ENCODE measurements around the gene DYSF. TPM values are rescaled to one million over a fixed set of nuclear protein-coding genes. Genes with fewer than 3 reads are reported as not detected.

Gene DYSF
- total RNA-seq, 1 donor from 2014 or later, result not detected

DNA sequence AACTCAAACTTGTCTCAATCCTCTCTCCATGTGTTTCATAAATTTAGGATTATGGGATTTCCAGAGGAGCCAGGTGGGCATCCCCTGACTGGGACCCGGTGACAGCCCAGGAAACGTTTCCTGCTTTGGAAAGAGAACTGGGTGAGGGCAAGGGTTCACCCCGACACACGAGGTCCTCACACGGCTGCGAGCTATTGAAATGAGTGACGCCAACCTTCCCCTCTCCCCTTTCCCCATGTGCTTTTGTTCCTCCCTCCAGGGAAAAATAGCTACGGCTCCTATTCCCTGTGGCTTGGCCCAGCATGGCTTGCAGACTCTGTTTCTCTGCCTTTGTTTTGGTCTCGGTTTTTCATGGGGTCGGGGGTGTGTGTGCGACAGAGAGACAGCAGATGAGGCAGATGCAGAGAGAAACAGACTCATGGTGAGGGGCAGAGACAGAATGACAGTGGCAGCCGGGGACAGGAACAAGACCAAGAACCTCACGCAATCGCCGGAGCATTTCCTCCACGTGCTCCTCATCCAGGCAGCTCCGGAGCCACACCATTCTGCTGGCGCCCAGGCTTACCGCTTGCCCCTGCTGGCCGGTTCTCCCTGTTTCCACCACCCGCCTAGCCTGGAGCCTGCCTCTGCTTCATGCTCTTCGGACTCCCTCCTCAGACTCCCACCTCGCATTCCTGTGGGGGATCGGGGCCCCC is 238.5 kb downstream of the DYSF start:
- no peak for DNase-seq (ENCODE audit: low spot score)
- intact Hi-C loops (cut with micrococcal nuclease), result no loop called here
- H3K27me3 Mint-ChIP-seq (ENCODE audit: low read depth), result no peaks in the 10 kb centered on the region
- no peak overlapping the region for H3K4me3 Mint-ChIP-seq (ENCODE audit: low read depth)
- H3K27ac Mint-ChIP-seq, result no peak overlapping the region
- H3K9me3 Mint-ChIP-seq, result no peaks in the 10 kb centered on the region
- H3K36me3 Mint-ChIP-seq (ENCODE audit: low read depth), result no peaks in the 10 kb centered on the region
- no peaks in the 10 kb centered on the region for H3K4me1 Mint-ChIP-seq (ENCODE audit: low read depth)

DNA sequence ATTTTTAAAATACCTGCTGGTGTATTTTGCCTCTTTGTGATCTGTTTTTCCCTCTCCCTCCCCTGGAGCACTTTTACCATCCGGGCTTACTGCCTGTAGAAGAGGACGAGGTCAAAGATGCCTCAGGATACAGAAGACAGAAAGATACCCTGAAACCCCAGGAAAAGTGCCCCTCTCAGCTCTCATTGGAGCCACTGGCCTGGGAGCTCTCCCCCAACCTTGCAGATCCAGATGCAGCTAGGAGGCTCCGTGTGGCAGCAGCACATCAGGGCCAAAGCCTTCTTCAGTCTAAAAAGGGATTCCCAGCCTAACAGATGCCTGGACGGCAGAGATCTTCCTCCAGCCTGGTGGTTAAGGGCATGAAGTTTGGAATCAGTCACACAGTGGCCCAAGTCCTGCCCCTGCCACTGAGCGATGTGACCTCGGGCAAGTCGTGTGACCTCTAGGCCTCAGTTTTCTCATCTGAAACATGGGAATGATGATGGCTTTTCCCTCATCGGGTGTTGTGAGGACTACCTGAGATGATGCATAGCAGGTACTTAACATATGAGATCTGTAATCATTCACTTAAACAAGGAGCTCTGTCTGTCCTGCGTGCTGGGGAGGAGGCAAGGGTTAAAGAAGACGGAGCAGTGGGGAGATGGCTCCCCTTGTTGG is 239.4 kb downstream of the DYSF start:
- H3K9me3 Mint-ChIP-seq, result no peaks in the 10 kb centered on the region
- intact Hi-C loops (cut with micrococcal nuclease), result no loop called here
- no peaks in the 10 kb centered on the region for H3K36me3 Mint-ChIP-seq (ENCODE audit: low read depth)
- no peak overlapping the region for H3K27ac Mint-ChIP-seq
- H3K4me1 Mint-ChIP-seq (ENCODE audit: low read depth), result no peaks in the 10 kb centered on the region
- H3K27me3 Mint-ChIP-seq (ENCODE audit: low read depth), result no peaks in the 10 kb centered on the region
- DNase-seq (ENCODE audit: low spot score), result no peak
- no peak overlapping the region for H3K4me3 Mint-ChIP-seq (ENCODE audit: low read depth)

DNA sequence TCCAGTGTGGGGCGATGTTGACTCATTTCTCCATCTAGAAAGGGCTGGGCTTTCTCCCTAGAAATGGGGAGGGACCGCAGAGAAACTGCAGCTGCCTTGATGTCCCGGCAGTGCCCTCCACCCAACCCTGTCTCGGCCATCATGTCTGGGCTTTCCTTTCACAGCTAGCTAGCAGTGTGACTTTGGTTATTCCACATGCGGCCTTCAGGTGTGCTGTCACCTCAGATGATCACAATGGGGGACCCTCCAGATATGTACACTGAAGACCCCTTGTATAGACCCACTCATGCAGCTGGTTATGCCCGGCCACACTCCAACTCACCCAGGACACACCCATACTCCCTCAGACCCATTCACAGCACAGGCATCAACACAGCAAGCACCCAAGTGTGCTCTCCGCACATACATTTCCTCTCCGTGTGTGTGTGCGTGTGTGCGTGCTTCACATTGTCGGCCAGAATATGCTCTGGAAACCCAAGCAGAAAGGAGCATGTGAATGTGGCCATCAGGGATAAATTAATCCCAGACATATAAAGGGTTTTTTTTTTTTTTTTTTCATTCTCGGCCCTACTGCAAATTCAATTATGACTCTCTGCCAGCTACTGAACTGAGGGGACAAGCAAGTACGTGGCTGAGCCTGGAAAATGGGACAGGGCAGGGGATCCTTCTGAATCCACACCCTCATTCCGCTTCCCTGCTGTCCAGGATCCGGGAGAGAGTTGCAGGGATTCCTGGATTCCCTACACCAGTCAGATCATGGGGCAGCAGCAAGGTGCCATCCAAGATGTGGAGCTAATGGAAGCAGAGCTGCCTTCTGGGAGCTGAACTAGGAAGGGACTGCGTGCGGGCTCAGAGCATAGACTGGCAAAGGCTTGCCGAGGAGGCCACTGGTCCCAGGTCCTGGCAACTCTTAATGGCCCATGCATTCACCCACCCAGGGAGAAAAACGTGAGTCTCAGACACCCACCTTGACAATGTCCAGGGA is 240.2 kb downstream of the DYSF start:
- Mint-ChIP-seq H3K4me1 (ENCODE audit: low read depth) (no peaks in the 10 kb centered on the region), H3K36me3 (ENCODE audit: low read depth) (no peaks in the 10 kb centered on the region), H3K27me3 (ENCODE audit: low read depth) (no peaks in the 10 kb centered on the region), H3K9me3 (no peaks in the 10 kb centered on the region), H3K27ac (no peak overlapping the region), H3K4me3 (ENCODE audit: low read depth) (no peak overlapping the region)
- no peak for DNase-seq (ENCODE audit: low spot score)
- intact Hi-C loops (cut with micrococcal nuclease), result no loop called here

DNA sequence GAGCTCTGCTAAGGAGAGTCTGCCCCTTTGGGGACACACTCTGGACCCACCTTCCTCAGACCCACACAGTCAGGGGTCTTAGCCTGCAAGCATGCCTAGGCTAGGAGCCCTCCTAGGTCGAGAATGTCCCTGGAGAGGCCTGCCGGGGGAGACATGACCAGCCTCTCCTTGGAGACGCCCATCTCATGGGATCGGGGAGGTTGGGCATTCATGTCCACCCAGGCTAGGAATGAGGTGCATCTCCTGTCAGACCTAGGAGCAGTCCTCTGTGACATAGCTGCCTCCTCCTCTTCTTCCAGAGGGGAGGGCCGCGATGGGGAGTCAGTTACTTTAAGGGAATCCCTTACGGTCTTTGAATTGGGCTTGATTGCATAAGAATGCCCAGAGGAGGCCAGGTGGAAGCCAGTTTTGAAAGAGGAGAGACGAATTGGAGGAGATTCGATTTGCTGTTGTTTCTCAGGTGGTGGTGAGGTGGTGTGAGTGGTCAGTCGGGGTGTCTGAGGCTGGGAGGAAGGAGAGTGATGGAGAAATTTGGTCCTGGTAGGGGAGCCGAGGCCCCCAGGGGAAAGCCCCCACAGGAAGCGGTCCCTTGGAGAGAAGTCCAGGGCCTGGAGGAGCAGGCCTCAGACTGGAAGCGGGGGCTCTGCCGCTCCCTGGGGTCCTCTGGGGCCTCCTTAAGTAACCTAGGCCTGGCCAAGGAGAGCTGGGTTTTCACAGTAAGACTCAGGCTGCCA is 241.3 kb downstream of the DYSF start:
- Mint-ChIP-seq H3K9me3 (no peaks in the 10 kb centered on the region), H3K27ac (no peak overlapping the region)

DNA sequence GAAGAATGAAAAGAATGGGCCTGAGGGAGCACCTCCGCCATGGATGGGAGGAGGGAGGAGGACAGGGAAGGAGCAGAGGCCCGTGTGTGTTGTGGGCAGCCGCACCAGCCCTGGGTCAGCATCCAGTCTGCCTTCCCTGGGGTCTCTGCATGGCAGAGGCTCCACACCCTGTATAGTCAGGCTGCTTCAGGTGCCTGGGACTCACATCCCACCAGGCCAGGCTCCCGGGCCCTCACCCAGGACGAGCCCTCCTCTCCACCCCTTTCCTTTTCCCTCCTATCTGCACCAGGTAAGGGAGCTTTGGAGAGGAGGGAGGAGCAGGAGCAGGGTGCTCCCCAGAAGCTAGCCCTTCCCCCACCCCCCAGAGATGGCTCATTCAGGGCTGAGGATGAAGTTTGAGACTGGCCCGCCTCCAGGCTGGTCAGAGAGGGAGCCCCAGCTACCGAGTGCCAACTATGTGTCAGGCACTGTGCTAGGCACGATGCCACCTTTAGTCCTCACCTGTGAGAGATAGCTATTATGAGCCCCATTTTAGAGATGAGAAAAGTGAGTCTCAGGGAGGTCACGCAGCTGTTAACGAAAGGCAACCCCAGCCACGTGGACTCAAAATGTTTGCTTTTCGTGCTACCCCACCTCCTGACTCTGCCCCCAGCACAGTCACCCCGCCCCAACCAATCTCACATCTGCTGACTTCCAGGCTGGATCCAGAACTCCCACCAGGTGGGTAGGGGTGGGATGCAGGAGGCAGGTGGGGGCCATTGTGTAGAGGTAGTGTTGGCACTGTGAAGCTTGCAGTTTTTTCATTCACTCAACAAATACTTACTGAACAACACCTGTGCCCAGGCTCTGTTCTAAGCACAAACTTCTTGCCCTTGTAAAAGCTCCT is 242.1 kb downstream of the DYSF start:
- H3K27ac Mint-ChIP-seq, result no peak overlapping the region
- no peaks in the 10 kb centered on the region for H3K9me3 Mint-ChIP-seq
- no peaks in the 10 kb centered on the region for H3K4me1 Mint-ChIP-seq (ENCODE audit: low read depth)
- no peaks in the 10 kb centered on the region for H3K27me3 Mint-ChIP-seq (ENCODE audit: low read depth)
- H3K36me3 Mint-ChIP-seq (ENCODE audit: low read depth), result no peaks in the 10 kb centered on the region
- H3K4me3 Mint-ChIP-seq (ENCODE audit: low read depth), result no peak overlapping the region
- intact Hi-C loops (cut with micrococcal nuclease), result no loop called here
- DNase-seq (ENCODE audit: low spot score), result no peak

More for the DNA sequence above, 241.3 kb downstream of the DYSF start:
- intact Hi-C loops (cut with micrococcal nuclease), result no loop called here
- DNase-seq (ENCODE audit: low spot score), result no peak
- H3K36me3 Mint-ChIP-seq (ENCODE audit: low read depth), result no peaks in the 10 kb centered on the region
- no peak overlapping the region for H3K4me3 Mint-ChIP-seq (ENCODE audit: low read depth)
- no peaks in the 10 kb centered on the region for H3K27me3 Mint-ChIP-seq (ENCODE audit: low read depth)
- no peaks in the 10 kb centered on the region for H3K4me1 Mint-ChIP-seq (ENCODE audit: low read depth)

DNA sequence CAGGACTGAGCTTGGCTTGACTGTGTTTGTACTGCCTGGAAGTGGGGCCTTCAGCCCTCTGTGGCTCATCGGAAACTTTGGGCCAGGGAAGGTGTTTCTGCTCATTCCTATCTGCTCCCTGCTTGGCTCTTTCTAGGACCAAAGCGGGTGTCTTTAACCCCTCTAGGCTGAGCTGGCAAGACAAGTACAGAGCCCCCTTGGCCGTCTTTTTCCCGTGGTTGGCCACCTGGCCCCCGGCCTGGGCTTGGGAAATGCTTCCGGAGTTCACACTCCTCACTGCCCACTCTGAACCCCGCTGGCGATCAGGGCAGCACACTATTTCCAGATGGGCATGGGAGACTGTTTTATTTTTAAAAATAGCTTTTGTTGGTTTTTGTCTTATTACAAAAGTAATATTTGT is 243.0 kb downstream of the DYSF start:
- H3K36me3 Mint-ChIP-seq (ENCODE audit: low read depth), result no peaks in the 10 kb centered on the region
- H3K27ac Mint-ChIP-seq, result no peak overlapping the region
- intact Hi-C loops (cut with micrococcal nuclease), result no loop called here
- no peak for DNase-seq (ENCODE audit: low spot score)
- no peaks in the 10 kb centered on the region for H3K27me3 Mint-ChIP-seq (ENCODE audit: low read depth)
- H3K4me1 Mint-ChIP-seq (ENCODE audit: low read depth), result no peaks in the 10 kb centered on the region
- no peaks in the 10 kb centered on the region for H3K9me3 Mint-ChIP-seq
- H3K4me3 Mint-ChIP-seq (ENCODE audit: low read depth), result no peak overlapping the region

DNA sequence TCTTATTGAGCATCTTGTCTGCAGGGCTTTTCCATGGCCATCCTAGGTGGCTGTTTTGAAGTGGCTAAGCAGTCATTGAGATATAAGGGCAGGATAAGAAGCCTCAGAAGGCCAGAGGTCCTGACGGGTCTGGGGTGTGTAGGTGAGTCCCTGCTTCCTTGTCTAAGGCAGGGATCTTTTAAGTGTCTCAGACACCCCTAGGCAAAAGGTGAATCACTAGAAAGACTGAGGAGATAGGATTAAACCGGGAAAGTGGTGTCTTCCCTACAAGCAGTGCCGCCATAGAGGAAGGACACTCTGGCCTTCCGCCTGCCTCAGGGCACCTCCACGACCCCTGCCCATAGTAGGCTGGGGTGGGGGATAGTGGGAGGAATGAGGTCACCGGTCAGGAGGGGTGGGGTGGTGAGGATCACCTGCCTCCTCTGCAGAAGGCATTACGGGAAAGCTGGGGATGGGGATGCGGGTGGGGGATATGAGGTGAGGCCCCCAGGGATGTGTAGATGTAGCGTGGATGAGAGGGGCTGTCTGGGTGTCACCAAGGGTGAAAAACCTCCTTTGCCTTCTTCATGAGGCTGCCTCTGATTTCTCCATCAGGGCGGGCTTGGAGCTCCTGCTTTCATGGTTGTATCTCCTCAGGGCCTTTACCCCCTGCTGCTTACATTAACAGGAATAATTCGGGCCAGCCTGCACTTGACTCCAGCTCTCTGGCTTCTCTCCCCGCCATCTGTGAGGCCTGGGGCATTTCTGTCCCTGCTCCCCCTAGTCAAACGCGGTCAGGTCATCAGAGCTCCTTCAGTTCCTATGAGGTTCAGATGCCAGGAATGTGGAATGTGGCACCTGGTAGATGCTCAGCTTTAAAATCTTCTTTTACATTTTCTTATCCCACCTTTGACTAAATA is 244.0 kb downstream of the DYSF start:
- H3K4me3 Mint-ChIP-seq (ENCODE audit: low read depth), result no peak overlapping the region
- no peak overlapping the region for H3K27ac Mint-ChIP-seq
- H3K4me1 Mint-ChIP-seq (ENCODE audit: low read depth), result no peaks in the 10 kb centered on the region
- DNase-seq (ENCODE audit: low spot score), result no peak
- no peaks in the 10 kb centered on the region for H3K36me3 Mint-ChIP-seq (ENCODE audit: low read depth)
- intact Hi-C loops (cut with micrococcal nuclease), result no loop called here
- no peaks in the 10 kb centered on the region for H3K27me3 Mint-ChIP-seq (ENCODE audit: low read depth)
- no peaks in the 10 kb centered on the region for H3K9me3 Mint-ChIP-seq

DNA sequence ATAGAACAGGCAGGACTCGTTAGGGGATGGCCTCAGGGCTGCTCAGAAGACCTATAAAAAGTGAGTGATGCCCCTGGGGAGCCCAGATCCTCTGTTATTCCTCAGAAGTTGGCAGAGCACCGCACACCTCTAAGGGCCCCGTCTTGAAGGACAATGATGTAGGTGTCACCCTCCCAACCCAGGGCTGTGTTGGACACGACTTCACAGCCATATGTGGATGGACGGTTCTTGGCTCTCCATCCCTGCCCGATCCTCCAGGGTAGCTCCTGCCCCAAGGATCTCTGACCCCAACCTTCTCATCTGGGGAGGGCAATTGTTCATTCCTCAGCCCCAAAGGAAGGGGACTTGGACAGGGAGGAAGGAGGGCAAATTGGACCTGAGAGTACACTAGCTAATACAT is 246.1 kb downstream of the DYSF start:
- intact Hi-C loops (cut with micrococcal nuclease), result no loop called here
- Mint-ChIP-seq H3K27ac (no peak overlapping the region), H3K36me3 (ENCODE audit: low read depth) (no peaks in the 10 kb centered on the region), H3K9me3 (no peaks in the 10 kb centered on the region), H3K4me1 (ENCODE audit: low read depth) (no peaks in the 10 kb centered on the region), H3K27me3 (ENCODE audit: low read depth) (no peaks in the 10 kb centered on the region), H3K4me3 (ENCODE audit: low read depth) (no peak overlapping the region)
- DNase-seq (ENCODE audit: low spot score), result no peak

DNA sequence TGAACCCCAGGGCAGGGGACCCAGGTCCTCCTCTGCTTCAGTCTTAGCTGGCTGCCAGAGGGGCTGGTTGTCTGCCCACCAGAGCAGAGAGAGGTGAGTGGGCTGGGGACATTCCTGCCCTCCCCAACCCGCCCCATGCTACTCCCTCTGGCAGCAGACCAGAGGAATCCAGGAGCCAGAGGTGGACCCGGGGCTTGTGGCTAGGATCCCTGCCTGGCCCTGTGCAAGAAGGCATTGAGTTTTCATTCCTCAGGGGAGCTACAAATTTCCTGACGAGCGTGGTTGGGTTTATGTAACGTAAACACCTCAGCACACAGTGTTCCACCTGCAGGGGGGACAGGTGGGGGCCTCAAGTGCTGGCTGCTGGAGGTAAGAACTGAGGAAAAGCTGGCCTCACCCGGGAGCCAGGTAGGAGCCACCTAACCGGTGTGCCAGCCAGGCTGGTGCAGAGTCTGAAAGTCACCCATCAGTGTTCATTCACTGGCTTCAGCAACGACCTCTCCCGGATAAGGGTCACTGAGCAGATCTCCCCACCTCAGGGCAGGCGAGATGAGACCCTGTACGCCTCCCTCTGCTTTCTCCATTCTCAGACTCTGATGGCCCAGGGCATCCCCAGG is 246.8 kb downstream of the DYSF start:
- DNase-seq (ENCODE audit: low spot score), result no peak
- no peak overlapping the region for H3K27ac Mint-ChIP-seq
- no peaks in the 10 kb centered on the region for H3K9me3 Mint-ChIP-seq
- intact Hi-C loops (cut with micrococcal nuclease), result no loop called here
- no peaks in the 10 kb centered on the region for H3K27me3 Mint-ChIP-seq (ENCODE audit: low read depth)
- H3K4me1 Mint-ChIP-seq (ENCODE audit: low read depth), result no peaks in the 10 kb centered on the region
- H3K36me3 Mint-ChIP-seq (ENCODE audit: low read depth), result no peaks in the 10 kb centered on the region
- H3K4me3 Mint-ChIP-seq (ENCODE audit: low read depth), result no peak overlapping the region

DNA sequence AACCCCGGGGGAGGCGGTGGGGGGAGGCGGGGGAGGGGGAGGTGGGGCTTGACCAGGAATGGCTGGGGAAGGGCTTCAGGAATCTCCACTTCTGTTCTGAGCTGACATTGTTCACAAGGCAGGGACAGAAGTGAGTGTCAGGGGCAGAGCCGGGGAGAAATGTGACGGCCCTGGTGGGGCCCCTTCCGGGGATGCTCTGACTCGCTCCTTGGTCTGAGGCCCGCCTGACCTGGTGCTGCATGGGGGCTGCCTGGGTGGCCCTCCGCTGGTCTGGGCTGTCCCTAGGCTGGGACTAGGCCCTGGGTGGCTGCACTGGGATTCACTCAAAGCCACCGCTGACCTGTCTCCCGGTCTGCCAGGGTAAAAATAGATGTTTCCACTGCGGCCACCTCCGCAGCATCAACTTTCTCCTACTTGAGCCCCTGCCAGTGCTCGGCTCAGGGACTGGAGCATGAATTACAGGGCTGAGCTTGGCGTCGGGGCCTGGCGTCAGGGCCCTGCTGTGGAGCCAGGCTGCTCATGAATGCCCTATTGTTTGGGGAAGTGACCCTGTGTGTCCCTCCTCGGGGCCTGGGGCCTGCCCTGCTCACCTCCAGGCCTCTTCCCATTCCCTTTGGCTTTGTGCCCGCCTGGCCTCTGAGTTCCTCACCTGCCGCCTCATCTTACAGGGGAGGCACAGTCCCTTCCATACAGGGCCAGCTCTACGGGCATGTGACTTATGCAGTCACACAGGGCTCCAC is 247.5 kb downstream of the DYSF start:
- H3K27me3 Mint-ChIP-seq (ENCODE audit: low read depth), result no peaks in the 10 kb centered on the region
- H3K36me3 Mint-ChIP-seq (ENCODE audit: low read depth), result no peaks in the 10 kb centered on the region
- H3K4me1 Mint-ChIP-seq (ENCODE audit: low read depth), result no peaks in the 10 kb centered on the region
- no peak overlapping the region for H3K27ac Mint-ChIP-seq
- H3K9me3 Mint-ChIP-seq, result no peaks in the 10 kb centered on the region
- H3K4me3 Mint-ChIP-seq (ENCODE audit: low read depth), result no peak overlapping the region
- DNase-seq (ENCODE audit: low spot score), result no peak
- intact Hi-C loops (cut with micrococcal nuclease), result no loop called here
